Stomach (tissue), 9 donors: ENCODE results near the gene MIP. TPM values are rescaled to one million over a fixed set of nuclear protein-coding genes. Genes with fewer than 3 reads are reported as not detected.
"Not testable (repeated sequence)": the region's sequence is repeated elsewhere in the genome, so short reads cannot be mapped to it uniquely, and the experiment has no call there.

Experiments used
- DNase-seq, 2 donors: peaks; one replicate each; pipeline versions ENCODE4 v3.0.0 to v3.0.0-alpha.2; 2013 to 2019
- H3K27ac ChIP-seq, 5 donors: fragments of 200-600 bp in 4 of 5; sonication (generic) in 4 of 5; one replicate each; pipeline ENCODE4 v1.5.1; 2013 to 2019; ENCODE audit warnings: mild to moderate bottlenecking in 1 of 5, moderate library complexity in 1 of 5
- H3K27me3 ChIP-seq, 3 donors: fragments of 200-600 bp; sonication (generic); one replicate each; pipeline ENCODE4 v1.5.1; 2017 to 2019; ENCODE audit warnings: mixed run types in 1 of 3
- H3K36me3 ChIP-seq, 4 donors: fragments of 200-600 bp; sonication (generic); 1 replicate in 3 of 4; 2 replicates in 1 of 4; pipeline ENCODE4 v1.5.1; 2016 to 2019
- H3K4me1 ChIP-seq, 4 donors: fragments of 200-600 bp; sonication (generic); one replicate each; pipeline ENCODE4 v1.5.1; 2016 to 2019
- H3K4me3 ChIP-seq, 4 donors: fragments of 200-600 bp; sonication (generic) in 3 of 4; one replicate each; pipeline ENCODE4 v1.5.1; 2016 to 2019; ENCODE audit warnings: mild to moderate bottlenecking in 1 of 4
- H3K9me3 ChIP-seq, 4 donors: fragments of 200-600 bp; sonication (generic); one replicate each; pipeline ENCODE4 v1.5.1; 2016 to 2019
- EP300 ChIP-seq: sonication (generic); formaldehyde crosslinking; IDR thresholded peaks from one replicate; pipeline ENCODE4 v1.6.1; 2017; ENCODE audit warnings: antibody characterized with exemption
- POLR2A ChIP-seq, 4 donors: fragments of 450-650 bp; IDR thresholded peaks; one replicate each; pipeline ENCODE4 v1.6.1; 2016; ENCODE audit warnings: antibody characterized with exemption in 4 of 4, control low read depth in 2 of 4, mild to moderate bottlenecking in 1 of 4, moderate library complexity in 1 of 4
- POLR2AphosphoS5 ChIP-seq, 3 donors: sonication (generic); formaldehyde crosslinking; IDR thresholded peaks; one replicate each; pipeline ENCODE4 v1.6.1; 2016; ENCODE audit warnings: antibody characterized with exemption in 3 of 3
- WGBS, 5 donors: extraction: QIAGEN DNeasy Blood & Tissue Kit in 3 of 5; methylation state at CpG; one replicate each; pipeline versions ENCODE4 v1.1.5 to v1.1.7; 2013 to 2018; 5-methylcytosine and 5-hydroxymethylcytosine counted together
- intact Hi-C: fragments of 100-400 bp; cut with DNase I; formaldehyde crosslinking; loops from one replicate; pipeline ENCODE4 v1.15.1; 2023; ENCODE audit warnings: low total_unique reads
- polyA plus RNA-seq, 3 donors: library from polyadenylated mRNA; stranded (reverse); fragments of 200-250 nt; gene quantifications; one replicate each; pipeline ENCODE4 v1.2.3, GENCODE V29; 2013
- total RNA-seq, 5 donors: library from RNA; depleted of rRNA; stranded (reverse); fragments of >200 nt; gene quantifications; one replicate each; pipeline versions ENCODE4 v1.1.0 to v1.2.3, GENCODE V29; 2014 to 2016
- TF ChIP-seq, protein P1 (sequence below), 7 experiments: fragments of 450-650 bp in 4 of 7; fragments of 200-600 bp in 3 of 7; sonication (generic) in 3 of 7; IDR thresholded peaks; one replicate each; pipeline ENCODE4 v1.5.1; 2016 to 2019; ENCODE audit warnings: antibody characterized with exemption in 7 of 7, control low read depth in 2 of 7, mild to moderate bottlenecking in 1 of 7
- donor health status: healthy with polysubstance abuse.
- donor health status: Bipolar disorder and iron deficiency.
- donor health status: healthy.

The MIP gene
- total and polyA plus RNA-seq, 8 donors = not detected

DNA sequence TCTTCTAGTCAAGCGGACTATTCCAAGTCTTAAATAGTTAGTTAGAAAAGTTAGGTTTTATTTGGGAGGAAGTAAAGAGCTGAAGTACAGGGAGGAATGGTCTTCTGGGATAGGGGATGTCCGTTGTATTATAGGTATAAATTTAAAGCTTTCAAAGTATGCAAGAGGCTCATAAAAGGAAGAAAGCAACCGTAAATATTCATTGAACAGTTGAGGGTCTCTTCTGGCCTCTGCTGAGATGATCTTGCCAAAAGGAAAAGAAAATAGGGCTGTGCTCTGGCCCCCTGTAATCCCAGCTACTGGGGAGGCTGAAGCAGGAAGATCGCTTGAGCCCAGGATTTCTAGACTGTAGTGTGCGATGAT lies 4.9 kb downstream of the MIP start:
- no peak for TF ChIP-seq POLR2AphosphoS5 (IDR thresholded peaks at IDR 0.05)
- no peak for TF ChIP-seq POLR2A (IDR thresholded peaks at IDR 0.05)
- TF ChIP-seq EP300 = no peak
- TF ChIP-seq, protein P1, sequence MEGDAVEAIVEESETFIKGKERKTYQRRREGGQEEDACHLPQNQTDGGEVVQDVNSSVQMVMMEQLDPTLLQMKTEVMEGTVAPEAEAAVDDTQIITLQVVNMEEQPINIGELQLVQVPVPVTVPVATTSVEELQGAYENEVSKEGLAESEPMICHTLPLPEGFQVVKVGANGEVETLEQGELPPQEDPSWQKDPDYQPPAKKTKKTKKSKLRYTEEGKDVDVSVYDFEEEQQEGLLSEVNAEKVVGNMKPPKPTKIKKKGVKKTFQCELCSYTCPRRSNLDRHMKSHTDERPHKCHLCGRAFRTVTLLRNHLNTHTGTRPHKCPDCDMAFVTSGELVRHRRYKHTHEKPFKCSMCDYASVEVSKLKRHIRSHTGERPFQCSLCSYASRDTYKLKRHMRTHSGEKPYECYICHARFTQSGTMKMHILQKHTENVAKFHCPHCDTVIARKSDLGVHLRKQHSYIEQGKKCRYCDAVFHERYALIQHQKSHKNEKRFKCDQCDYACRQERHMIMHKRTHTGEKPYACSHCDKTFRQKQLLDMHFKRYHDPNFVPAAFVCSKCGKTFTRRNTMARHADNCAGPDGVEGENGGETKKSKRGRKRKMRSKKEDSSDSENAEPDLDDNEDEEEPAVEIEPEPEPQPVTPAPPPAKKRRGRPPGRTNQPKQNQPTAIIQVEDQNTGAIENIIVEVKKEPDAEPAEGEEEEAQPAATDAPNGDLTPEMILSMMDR (IDR thresholded peaks at IDR 0.05) = no peak
- no peaks in the 10 kb centered on the region for H3K9me3 ChIP-seq
- no peaks in the 10 kb centered on the region for H3K36me3 ChIP-seq
- peak overlapping the region; percentile 28 to 95 (median 92) for H3K27ac ChIP-seq
- peak overlapping the region; percentile 57 to 74 (median 71) for H3K4me3 ChIP-seq
- DNase-seq = no peak
- peaks cover 9 to 19% (median 13%) of the 10 kb centered on the region in 4 donors for H3K4me1 ChIP-seq
- no peaks in the 10 kb centered on the region for H3K27me3 ChIP-seq
- intact Hi-C loops = no loop called here
- WGBS, 5 donors = 34 to 39% (median 34%) methylated on average over 5 of the region's 5 CpGs

- WGBS, 5 donors = 0 to 1% (median 0%) methylated on average over 50 to 58 of the region's 58 CpGs
- peak within 1 kb of the TSS; percentile 84 to 98 (median 93) for H3K27ac ChIP-seq
- no peak for TF ChIP-seq EP300
- no peak for TF ChIP-seq POLR2A (IDR thresholded peaks at IDR 0.05)
- peak; percentile 58 to 87 (median 84) for TF ChIP-seq POLR2AphosphoS5 (IDR thresholded peaks at IDR 0.05)
- TF ChIP-seq, protein P1 (IDR thresholded peaks at IDR 0.05) = peak in 2 of 7 experiments; percentile 6 to 36
Measured at GRCh38 chr12:56448860-56449621, 5.4 kb downstream of the MIP start, which contains the start of gene TIMELESS. TIMELESS (minus strand) TSS chr12:56449426; CDS start chr12:56434170, 15,256 bp downstream.

DNA sequence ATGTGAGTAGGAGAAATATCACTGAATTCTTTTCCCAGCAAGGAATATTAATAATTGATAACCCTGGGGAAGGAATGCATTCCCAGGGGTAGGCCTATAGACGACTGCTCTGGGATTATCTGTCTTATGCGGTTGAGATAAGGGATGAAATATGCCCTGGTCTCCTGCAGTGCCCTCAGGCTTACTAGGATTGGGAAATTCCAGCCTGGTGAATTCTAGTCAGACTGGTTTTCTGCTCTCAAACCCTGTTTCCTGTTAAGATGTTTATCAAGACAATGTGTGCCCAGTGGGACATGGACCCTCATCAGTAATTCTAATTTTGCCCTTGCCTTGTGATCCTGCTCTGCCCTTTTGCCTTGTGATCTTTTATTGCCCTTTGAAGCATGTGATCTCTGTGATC lies 11.2 kb downstream of the MIP start:
- H3K9me3 ChIP-seq, intact Hi-C loops, H3K36me3 ChIP-seq, DNase-seq, H3K4me3 ChIP-seq, H3K27ac ChIP-seq, H3K4me1 ChIP-seq, H3K27me3 ChIP-seq: not testable (repeated sequence)
- 35 to 68% (median 43%) methylated on average over 2 of the region's 2 CpGs for WGBS, 5 donors

More at GRCh38 chr12:56448860-56449621, 5.4 kb downstream of the MIP start, which contains the start of gene TIMELESS:
- Histone ChIP-seq H3K4me1 (peaks cover 9 to 19% (median 13%) of the 10 kb centered on the region in 4 donors), H3K9me3 (no peaks in the 10 kb centered on the region), H3K36me3 (no peaks in the 10 kb centered on the region), H3K27me3 (no peaks in the 10 kb centered on the region), H3K4me3 (peak within 1 kb of the TSS; percentile 57 to 74 (median 71))
- intact Hi-C loops = no loop called here
- DNase-seq = peak; percentile 90 to 97

- Histone ChIP-seq H3K4me3 (no peak overlapping the region), H3K27me3 (no peaks in the 10 kb centered on the region), H3K9me3 (no peaks in the 10 kb centered on the region), H3K36me3 (peaks cover 0 to 11% (median 7%) of the 10 kb centered on the region in 4 donors), H3K27ac (no peak overlapping the region), H3K4me1 (no peaks in the 10 kb centered on the region)
- TF ChIP-seq POLR2AphosphoS5 (IDR thresholded peaks at IDR 0.05) (no peak), POLR2A (IDR thresholded peaks at IDR 0.05) (no peak)
- intact Hi-C loops = no loop called here
- DNase-seq = no peak
- WGBS, 5 donors = 78 to 87% (median 85%) methylated on average over 11 of the region's 11 CpGs
Measured at GRCh38 chr12:56437430-56438176, 16.9 kb downstream of the MIP start.

- intact Hi-C loops = no loop called here
- DNase-seq = no peak
- Histone ChIP-seq H3K36me3 (peaks cover 3 to 31% (median 28%) of the 10 kb centered on the region in 4 donors), H3K9me3 (no peaks in the 10 kb centered on the region), H3K27me3 (no peaks in the 10 kb centered on the region), H3K27ac (no peak overlapping the region), H3K4me3 (no peak overlapping the region), H3K4me1 (no peaks in the 10 kb centered on the region)
- TF ChIP-seq POLR2AphosphoS5 (IDR thresholded peaks at IDR 0.05) = no peak
- TF ChIP-seq POLR2A (IDR thresholded peaks at IDR 0.05) = no peak
- TF ChIP-seq, protein P1 (IDR thresholded peaks at IDR 0.05) = no peak
- TF ChIP-seq EP300 = no peak
- WGBS, 5 donors = 92 to 96% (median 95%) methylated on average over 6 of the region's 6 CpGs
Measured at GRCh38 chr12:56434828-56435227, 19.6 kb downstream of the MIP start.
